HepG2 (cell line): ENCODE measurements around the gene DDR1. TPM values are rescaled to one million over a fixed set of nuclear protein-coding genes. Genes with fewer than 3 reads are reported as not detected.

Source experiments
- ATM ChIP-seq: fragments of 450-650 bp; IDR thresholded peaks from 2 replicates; pipeline ENCODE4 v1.7.1; 2017; ENCODE audit warnings: mild to moderate bottlenecking, borderline replicate concordance
- CAMTA2 ChIP-seq: sonication (generic); formaldehyde crosslinking; IDR thresholded peaks from 2 replicates; pipeline ENCODE4 v1.4.0; 2020; ENCODE audit warnings: mild to moderate bottlenecking, missing genetic modification reagents, borderline replicate concordance
- DBP ChIP-seq: sonication (generic); formaldehyde crosslinking; IDR thresholded peaks from 2 replicates; pipeline ENCODE4 v1.4.0; 2020; ENCODE audit warnings: missing genetic modification reagents; ENCODE audit errors: not compliant biosample characterization
- GPN1 ChIP-seq: sonication (generic); formaldehyde crosslinking; IDR thresholded peaks from 2 replicates; pipeline ENCODE4 v1.5.1; 2020; ENCODE audit warnings: missing genetic modification reagents, borderline replicate concordance
- IRF1 ChIP-seq: sonication (generic); formaldehyde crosslinking; IDR thresholded peaks from 2 replicates; pipeline ENCODE4 v1.4.0; 2020; ENCODE audit warnings: low read depth, mild to moderate bottlenecking, missing genetic modification reagents
- NFE2 ChIP-seq: sonication (generic); formaldehyde crosslinking; IDR thresholded peaks from 2 replicates; pipeline ENCODE4 v1.4.0; 2020; ENCODE audit warnings: missing genetic modification reagents
- PITX1 ChIP-seq: sonication (generic); formaldehyde crosslinking; IDR thresholded peaks from 2 replicates; pipeline ENCODE4 v1.5.1; 2020; ENCODE audit warnings: mild to moderate bottlenecking, missing genetic modification reagents
- RFXANK ChIP-seq: IDR thresholded peaks from 2 replicates; pipeline ENCODE4 v1.6.1; 2016
- SRF ChIP-seq: IDR thresholded peaks from 2 replicates; pipeline ENCODE4 v1.6.1; 2011; ENCODE audit warnings: mild to moderate bottlenecking, low read depth, low read length, moderate library complexity
- TSC22D2 ChIP-seq: sonication (generic); formaldehyde crosslinking; IDR thresholded peaks from 2 replicates; pipeline ENCODE4 v1.5.1; 2020; ENCODE audit warnings: missing genetic modification reagents, mild to moderate bottlenecking, borderline replicate concordance
- ZBTB37 ChIP-seq: sonication (generic); formaldehyde crosslinking; IDR thresholded peaks from 2 replicates; pipeline ENCODE4 v1.4.0; 2020; ENCODE audit warnings: mild to moderate bottlenecking, missing genetic modification reagents
- ZBTB39 ChIP-seq: sonication (generic); formaldehyde crosslinking; IDR thresholded peaks from 2 replicates; pipeline ENCODE4 v1.5.0; 2020; ENCODE audit warnings: missing genetic modification reagents
- ZNF451 ChIP-seq: sonication (generic); formaldehyde crosslinking; IDR thresholded peaks from 2 replicates; pipeline ENCODE4 v1.5.0; 2020; ENCODE audit warnings: mild to moderate bottlenecking, missing genetic modification reagents
- ZNF484 ChIP-seq: sonication (generic); formaldehyde crosslinking; IDR thresholded peaks from 2 replicates; pipeline ENCODE4 v1.5.1; 2020; ENCODE audit warnings: mild to moderate bottlenecking, low read depth, missing genetic modification reagents, borderline replicate concordance
- ZNF597 ChIP-seq: sonication (generic); formaldehyde crosslinking; IDR thresholded peaks from 2 replicates; pipeline ENCODE4 v1.5.0; 2020; ENCODE audit warnings: missing genetic modification reagents
- ZNF687 ChIP-seq: sonication (generic); formaldehyde crosslinking; IDR thresholded peaks from 2 replicates; pipeline ENCODE4 v1.5.1; 2020; ENCODE audit warnings: mild to moderate bottlenecking, missing genetic modification reagents, moderate library complexity
- ZNF775 ChIP-seq: sonication (generic); formaldehyde crosslinking; IDR thresholded peaks from 2 replicates; pipeline ENCODE4 v1.4.0; 2020; ENCODE audit warnings: missing genetic modification reagents, mild to moderate bottlenecking, moderate library complexity, borderline replicate concordance
- polyA plus RNA-seq, 8 experiments: library from polyadenylated mRNA; depleted of rRNA in 3 of 8; stranded (reverse) in 7 of 8; unstranded in 1 of 8; fragments of >200 nt; fragmentation: Illumina TruSeq in 4 of 8; extraction: Trizol in 4 of 8; gene quantifications; 2 replicates each; pipeline versions ENCODE4 v1.2.1 to v1.2.3, GENCODE V29; 2011 to 2016; ENCODE audit warnings: low read depth in 4 of 8, missing spikeins in 1 of 8, mixed read lengths in 1 of 8; ENCODE audit not compliant: insufficient read depth in 1 of 8
- total RNA-seq, 5 experiments: library from RNA; depleted of rRNA; stranded (reverse); fragments of >200 nt; fragmentation: Illumina TruSeq; extraction: Trizol; gene quantifications; 2 replicates each; pipeline ENCODE4 v1.2.3, GENCODE V29; 2016; ENCODE audit warnings: low read depth in 1 of 5

The DDR1 gene
- total and polyA plus RNA-seq, 2 of the 13 experiments (the other 11 are each of a cell fraction or from before 2014, with no cell fraction given) = 16.7 to 20.2 TPM

- no peak for TF ChIP-seq ZBTB39 (CRISPR knock-in tag)
- no peak for TF ChIP-seq ATM
- no peak for TF ChIP-seq SRF
- TF ChIP-seq ZNF687 (CRISPR knock-in tag) = no peak; the same call in 1 of the 2 replicates
- 0 out of 2 replicates have a peak, but pooled peaks have one; percentile 23 for TF ChIP-seq CAMTA2 (CRISPR knock-in tag)
- TF ChIP-seq TSC22D2 (CRISPR knock-in tag) = no peak
- no peak for TF ChIP-seq ZNF484
- TF ChIP-seq GPN1 (CRISPR knock-in tag) = no peak
- TF ChIP-seq PITX1 = peak; percentile 39; the same call in 1 of the 2 replicates
- TF ChIP-seq ZNF451 (CRISPR knock-in tag) = no peak
- peak; percentile 98 for TF ChIP-seq IRF1 (CRISPR knock-in tag)
- 0 out of 2 replicates have a peak, but pooled peaks have one; percentile 63 for TF ChIP-seq RFXANK (CRISPR knock-in tag)
- TF ChIP-seq NFE2 (CRISPR knock-in tag) = 0 out of 2 replicates have a peak, but pooled peaks have one; percentile 22
- TF ChIP-seq ZBTB37 (CRISPR knock-in tag) = no peak
- TF ChIP-seq ZNF597 (CRISPR knock-in tag) = no peak
- TF ChIP-seq DBP (CRISPR knock-in tag) = no peak
- no peak for TF ChIP-seq ZNF775 (CRISPR knock-in tag)
Observed at GRCh38 chr6:30877419-30878262, 6.7 kb upstream of the DDR1 start (continued).
